HPDE6-E6E7 (cell line): ENCODE results near the gene TPD52L1.
A peak's percentile ranks its signal among the peaks of the same experiment; 100 is the strongest.

Source experiments
- DNase-seq: peaks from one replicate; pipeline ENCODE4 v3.0.0; 2011; ENCODE audit warnings: missing footprints; ENCODE audit errors: extremely low spot score

The TPD52L1 gene

GRCh38 chr6:125302840-125303511 is 149.4 kb downstream of the TPD52L1 start:
- DNase-seq, result no peak

- no peak for DNase-seq
These were observed 149.9 kb downstream of the TPD52L1 start for GRCh38 chr6:125303512-125303854.

GRCh38 chr6:125304970-125305660 is 151.5 kb downstream of the TPD52L1 start:
- no peak for DNase-seq

- DNase-seq, result no peak
These were observed 153.2 kb downstream of the TPD52L1 start for GRCh38 chr6:125306756-125307149.

GRCh38 chr6:125307150-125307838 is 153.7 kb downstream of the TPD52L1 start:
- peak; percentile 61 for DNase-seq

GRCh38 chr6:125307964-125308615 is 154.5 kb downstream of the TPD52L1 start:
- no peak for DNase-seq

GRCh38 chr6:125310994-125311649 is 157.5 kb downstream of the TPD52L1 start:
- DNase-seq, result peak; percentile 42

GRCh38 chr6:125312478-125312877 is 158.9 kb downstream of the TPD52L1 start:
- no peak for DNase-seq

- no peak for DNase-seq
These were observed 159.4 kb downstream of the TPD52L1 start for GRCh38 chr6:125312950-125313349.
